IMR-90 (cell line): ENCODE results near the gene KDM8. TPM values are rescaled to one million over a fixed set of nuclear protein-coding genes. Genes with fewer than 3 reads are reported as not detected.

Experiments
- ATAC-seq: fragments of 200-7000 bp; cut with Tn5 transposase; 2 replicates; pipeline ENCODE4 v1.9.1; 2020; ENCODE audit warnings: low read depth, mild to moderate bottlenecking, moderate library complexity
- BruUV-seq: library from RNA; stranded (reverse); fragments of 400-500 nt; replicated peaks from 2 replicates; lab custom pipeline; 2021; lab: Mats Ljungman, UMichigan
- CTCF ChIA-PET: fragments of 300-600 bp; formaldehyde crosslinking; extraction: SDS; loops from one replicate; lab custom pipeline; 2021; ENCODE audit warnings: antibody characterized with exemption; lab: Yijun Ruan, JAX
- POLR2A ChIA-PET: fragments of 300-600 bp; sonication (Branson Sonifier 250); formaldehyde crosslinking; loops from one replicate; lab custom pipeline; 2022; ENCODE audit warnings: antibody characterized with exemption; ENCODE audit not compliant: unreplicated experiment; lab: Charles Lee
- DNase-seq: peaks from one replicate; pipeline ENCODE4 v3.0.0; 2013
- H2AFZ ChIP-seq: replicated peaks from 2 replicates; pipeline ENCODE3; 2013; ENCODE audit warnings: low read length, mild to moderate bottlenecking; ENCODE audit not compliant: poor library complexity
- H2AK5ac ChIP-seq: 2 replicates; pipeline ENCODE4 v1.6.1; 2013; ENCODE audit warnings: low read depth, low read length, inconsistent platforms
- H2AK9ac ChIP-seq: replicated peaks from 2 replicates; pipeline ENCODE3; 2013; ENCODE audit warnings: mild to moderate bottlenecking, low read depth, low read length, moderate library complexity; ENCODE audit not compliant: poor library complexity
- H2BK120ac ChIP-seq: 2 replicates; pipeline ENCODE4 v1.6.1; 2013; ENCODE audit warnings: low read depth, low read length, inconsistent platforms
- H2BK15ac ChIP-seq: 3 replicates; pipeline ENCODE4 v1.6.1; 2013; ENCODE audit warnings: low read depth, low read length, inconsistent platforms
- H2BK20ac ChIP-seq: 2 replicates; pipeline ENCODE4 v1.6.1; 2013; ENCODE audit warnings: low read depth, mild to moderate bottlenecking, inconsistent platforms, low read length, moderate library complexity
- H2BK5ac ChIP-seq: 2 replicates; pipeline ENCODE4 v1.6.1; 2013; ENCODE audit warnings: mild to moderate bottlenecking, low read depth, low read length, inconsistent platforms; ENCODE audit not compliant: poor library complexity, severe bottlenecking
- H3K14ac ChIP-seq: replicated peaks from 2 replicates; pipeline ENCODE4 v1.6.1; 2013; ENCODE audit warnings: low read depth, low read length, inconsistent platforms
- H3K18ac ChIP-seq: 2 replicates; pipeline ENCODE4 v1.6.1; 2013; ENCODE audit warnings: low read depth, low read length, control low read depth
- H3K23ac ChIP-seq: 2 replicates; pipeline ENCODE4 v1.6.1; 2013; ENCODE audit warnings: low read depth, low read length, inconsistent platforms
- H3K27ac ChIP-seq: 2 replicates; pipeline ENCODE4 v1.5.1; 2013; ENCODE audit warnings: mild to moderate bottlenecking, control low read depth, low read length; ENCODE audit not compliant: insufficient read depth
- H3K27me3 ChIP-seq: 2 replicates; pipeline ENCODE4 v1.6.1; 2013; ENCODE audit warnings: low read length; ENCODE audit not compliant: control insufficient read depth, insufficient read depth
- H3K36me3 ChIP-seq: 2 replicates; pipeline ENCODE4 v1.6.1; 2013; ENCODE audit warnings: low read length, mixed read lengths; ENCODE audit not compliant: control insufficient read depth, insufficient read depth
- H3K4ac ChIP-seq: 2 replicates; pipeline ENCODE4 v1.6.1; 2013; ENCODE audit warnings: low read depth, low read length, inconsistent platforms
- H3K4me1 ChIP-seq: 2 replicates; pipeline ENCODE4 v1.6.1; 2013; ENCODE audit warnings: low read length, mixed read lengths; ENCODE audit not compliant: control insufficient read depth, insufficient read depth
- H3K4me2 ChIP-seq: 2 replicates; pipeline ENCODE4 v1.6.1; 2013; ENCODE audit warnings: low read depth, mild to moderate bottlenecking, control low read depth, low read length, moderate library complexity
- H3K4me3 ChIP-seq: 2 replicates; pipeline ENCODE4 v1.5.1; 2013; ENCODE audit warnings: low read depth, mild to moderate bottlenecking, control low read depth, low read length, moderate library complexity; ENCODE audit not compliant: insufficient read depth
- H3K56ac ChIP-seq: 2 replicates; pipeline ENCODE4 v1.6.1; 2013; ENCODE audit warnings: low read length, inconsistent platforms; ENCODE audit not compliant: insufficient read depth; ENCODE audit errors: extremely low read depth
- H3K79me1 ChIP-seq, 2 experiments: 2 replicates each; pipeline ENCODE4 v1.6.1; 2013; ENCODE audit warnings: low read length in 2 of 2, inconsistent platforms in 1 of 2, low read depth in 1 of 2
- H3K9ac ChIP-seq: 2 replicates; pipeline ENCODE4 v1.6.1; 2013; ENCODE audit warnings: low read depth, low read length, control low read depth
- H3K9me1 ChIP-seq: 2 replicates; pipeline ENCODE4 v1.6.1; 2013; ENCODE audit warnings: low read length, inconsistent platforms; ENCODE audit not compliant: insufficient read depth
- H3K9me3 ChIP-seq: 2 replicates; pipeline ENCODE4 v1.6.1; 2013; ENCODE audit warnings: low read length; ENCODE audit not compliant: control insufficient read depth, insufficient read depth
- H4K20me1 ChIP-seq: 2 replicates; pipeline ENCODE4 v1.6.1; 2013; ENCODE audit warnings: low read length, inconsistent platforms; ENCODE audit not compliant: insufficient read depth
- H4K5ac ChIP-seq: 2 replicates; pipeline ENCODE4 v1.6.1; 2013; ENCODE audit warnings: mild to moderate bottlenecking, low read depth, low read length, control low read depth
- H4K8ac ChIP-seq, 2 experiments: 2 replicates each; pipeline ENCODE4 v1.6.1; 2013; ENCODE audit warnings: low read depth in 2 of 2, low read length in 2 of 2, control low read depth in 1 of 2, inconsistent platforms in 1 of 2
- H4K91ac ChIP-seq: 2 replicates; pipeline ENCODE4 v1.6.1; 2013; ENCODE audit warnings: low read depth, low read length, inconsistent platforms; ENCODE audit not compliant: insufficient read depth
- BHLHE40 ChIP-seq: fragments of 150-350 bp; IDR thresholded peaks from 2 replicates; pipeline ENCODE4 v1.6.1; 2016; ENCODE audit warnings: mild to moderate bottlenecking, low read depth, low read length
- CEBPB ChIP-seq: IDR thresholded peaks from 2 replicates; pipeline ENCODE4 v1.6.1; 2012; ENCODE audit warnings: low read depth, low read length, improper control_type of control experiment
- CHD1 ChIP-seq: IDR thresholded peaks from 2 replicates; pipeline ENCODE4 v1.6.1; 2012; ENCODE audit warnings: low read depth, low read length, improper control_type of control experiment
- FOS ChIP-seq: fragments of 150-350 bp; IDR thresholded peaks from 2 replicates; pipeline ENCODE4 v1.6.1; 2016; ENCODE audit warnings: low read depth, low read length
- MAFK ChIP-seq: IDR thresholded peaks from 2 replicates; pipeline ENCODE4 v1.6.1; 2012; ENCODE audit warnings: low read depth, low read length, improper control_type of control experiment
- MAZ ChIP-seq: IDR thresholded peaks from 2 replicates; pipeline ENCODE4 v1.6.1; 2012; ENCODE audit warnings: low read depth, mild to moderate bottlenecking, low read length, improper control_type of control experiment, moderate library complexity, borderline replicate concordance
- MXI1 ChIP-seq: IDR thresholded peaks from 2 replicates; pipeline ENCODE4 v1.6.1; 2012; ENCODE audit warnings: low read depth, mild to moderate bottlenecking, low read length, moderate library complexity, borderline replicate concordance
- POLR2A ChIP-seq: IDR thresholded peaks from 2 replicates; pipeline ENCODE4 v1.6.1; 2012; ENCODE audit warnings: mild to moderate bottlenecking, low read depth, low read length
- RAD21 ChIP-seq: IDR thresholded peaks from 2 replicates; pipeline ENCODE4 v1.6.1; 2012; ENCODE audit warnings: low read length, improper control_type of control experiment
- RCOR1 ChIP-seq: IDR thresholded peaks from 2 replicates; pipeline ENCODE4 v1.6.1; 2012; ENCODE audit warnings: mild to moderate bottlenecking, low read length, improper control_type of control experiment; ENCODE audit not compliant: insufficient replicate concordance
- RFX5 ChIP-seq: IDR thresholded peaks from 2 replicates; pipeline ENCODE4 v1.8.0; 2012; ENCODE audit warnings: low read depth, mild to moderate bottlenecking, low read length, moderate library complexity
- SMC3 ChIP-seq: fragments of 150-350 bp; IDR thresholded peaks from 2 replicates; pipeline ENCODE4 v1.6.1; 2016; ENCODE audit warnings: low read depth, mild to moderate bottlenecking, antibody characterized with exemption, low read length, moderate library complexity
- WGBS, 2 experiments: methylation state at CpG; one replicate each; pipeline versions ENCODE4 v1.1.5 to v1.1.7; 2013; ENCODE audit warnings: missing lambda C conversion rate in 2 of 2; ENCODE audit not compliant: insufficient read length in 1 of 2; ENCODE audit errors: extremely low coverage in 2 of 2; 5-methylcytosine and 5-hydroxymethylcytosine counted together
- dilution Hi-C: fragments of 300-500 bp; cut with HindIII; formaldehyde crosslinking; loops from one replicate; pipeline ENCODE4 v1.14.3; 2018; ENCODE audit warnings: low sequenced_read_pairs; ENCODE audit not compliant: unreplicated experiment
- in situ Hi-C: fragments of 300-500 bp; cut with MboI; formaldehyde crosslinking; loops from 3 replicates; pipeline ENCODE4 v1.14.3; 2019; ENCODE audit warnings: low sequenced_read_pairs, inconsistent platforms, mixed read lengths
- intact Hi-C: fragments of 100-400 bp; cut with micrococcal nuclease; formaldehyde crosslinking; loops from 2 replicates; pipeline ENCODE4 v1.10.0; 2022
- polyA plus RNA-seq, 3 experiments: library from polyadenylated mRNA; depleted of rRNA; stranded (reverse); fragments of >200 nt; gene quantifications; 2 replicates each; pipeline ENCODE4 v1.2.3, GENCODE V29; 2012; ENCODE audit warnings: low replicate concordance in 1 of 3
- total RNA-seq: library from RNA; depleted of rRNA; stranded (reverse); fragments of >200 nt; gene quantifications from 2 replicates; pipeline ENCODE4 v1.2.3, GENCODE V29; 2012
- TF ChIP-seq, protein P1 (sequence below): conservative IDR thresholded peaks from 2 replicates; pipeline ENCODE4 v1.5.1; 2012; ENCODE audit warnings: mild to moderate bottlenecking, low read depth, low read length, improper control_type of control experiment
- TF ChIP-seq, protein P2 (sequence below): fragments of 150-350 bp; IDR thresholded peaks from 2 replicates; pipeline ENCODE4 v1.6.1; 2016; ENCODE audit warnings: low read depth, mild to moderate bottlenecking, low read length, moderate library complexity, borderline replicate concordance
- TF ChIP-seq, protein P3 (sequence below): fragments of 150-350 bp; IDR thresholded peaks from 2 replicates; pipeline ENCODE4 v1.6.1; 2017; ENCODE audit warnings: mild to moderate bottlenecking, antibody characterized with exemption, low read length, low read depth

Gene KDM8
- total and polyA plus RNA-seq, 2 of the 4 experiments (the other 2 are of a cell fraction), result 3.2 to 3.8 TPM

DNA sequence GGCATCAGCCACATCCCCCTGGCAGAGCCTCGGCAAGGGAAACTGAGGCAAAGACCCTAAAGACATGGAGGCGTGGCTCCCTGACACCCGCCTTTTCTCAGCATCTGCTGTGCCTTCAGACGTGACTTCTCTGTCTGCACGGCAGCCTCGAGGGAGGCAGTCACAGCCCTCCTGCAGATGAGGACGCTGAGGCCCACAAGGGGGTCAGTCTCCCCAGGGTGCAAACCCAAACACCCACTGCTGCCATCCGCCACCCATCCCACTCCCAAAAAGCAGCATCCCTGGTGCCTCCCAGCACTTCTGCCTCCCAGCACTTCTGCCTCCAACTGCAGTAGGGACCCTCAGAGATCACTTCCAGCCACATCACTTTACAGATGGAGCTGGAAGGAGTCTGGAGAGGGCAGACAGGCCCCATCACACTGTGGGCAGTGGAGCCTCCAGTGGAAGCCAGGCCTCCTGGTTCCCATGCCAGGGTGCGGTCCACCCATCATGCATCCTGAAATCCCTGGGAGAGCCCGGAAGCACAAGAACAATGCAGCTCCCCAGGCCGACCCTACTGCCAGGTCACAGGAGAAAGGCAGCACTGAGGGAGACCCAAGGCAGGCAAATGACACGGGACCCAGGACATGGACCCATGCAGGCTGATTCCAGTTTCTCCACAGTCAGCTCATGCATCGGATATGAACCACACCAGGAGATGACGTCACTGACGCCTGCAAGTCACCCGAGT, 23.8 kb downstream of the KDM8 start:
- H2BK120ac ChIP-seq, result no peak overlapping the region
- no peak overlapping the region for H2BK15ac ChIP-seq
- CTCF ChIA-PET, result no interaction called here
- ATAC-seq (no peak), DNase-seq (no peak)
- POLR2A ChIA-PET, result interaction anchor here (0.6 kb wide), 1 partner anchor 22 kb away, joined by 3 read pairs; no protein-coding TSS in a partner anchor
- H4K91ac ChIP-seq, result no peak overlapping the region; the same call in 1 of the 2 replicates
- no peak overlapping the region for H3K4me3 ChIP-seq
- peaks cover 20% of the 10 kb centered on the region for H3K9me1 ChIP-seq
- H2AFZ ChIP-seq, result no peak overlapping the region
- no peak overlapping the region for H3K27ac ChIP-seq
- no peak overlapping the region for H2AK9ac ChIP-seq
- peaks cover 45% of the 10 kb centered on the region for H3K36me3 ChIP-seq
- H3K9me3 ChIP-seq, result no peaks in the 10 kb centered on the region
- in situ Hi-C loops, result no loop called here
- H3K27me3 ChIP-seq, result no peaks in the 10 kb centered on the region
- no TSS peak for BruUV-seq
- no peak overlapping the region for H2BK5ac ChIP-seq
- intact Hi-C loops, result no loop called here
- no peak overlapping the region for H3K23ac ChIP-seq
- H4K5ac ChIP-seq, result no peak overlapping the region
- H4K8ac ChIP-seq, result no peak overlapping the region
- H3K56ac ChIP-seq, result no peak overlapping the region
- 92% methylated on average over 10 of the region's 16 CpGs; no CpG with 5 or more reads in 1 of the 2 experiments for WGBS, 2 experiments
- H2AK5ac ChIP-seq, result no peak overlapping the region
- no peaks in the 10 kb centered on the region; the same call in 1 of the 2 replicates for H4K20me1 ChIP-seq
- H3K4me2 ChIP-seq, result no peak overlapping the region
- dilution Hi-C loops, result no loop called here
- H3K4me1 ChIP-seq, result peaks cover 17% of the 10 kb centered on the region
- no peak overlapping the region for H3K18ac ChIP-seq
- peaks cover 0 to 18% of the 10 kb centered on the region in 2 experiments; a peak in 2 of 4 replicates for H3K79me1 ChIP-seq
- no peak overlapping the region for H3K14ac ChIP-seq
- no peak overlapping the region for H2BK20ac ChIP-seq
- H3K9ac ChIP-seq, result no peak overlapping the region
- H3K4ac ChIP-seq, result no peak overlapping the region; the same call in 1 of the 2 replicates
- TF ChIP-seq BHLHE40 (no peak), SMC3 (no peak), POLR2A (no peak), MXI1 (no peak), CHD1 (no peak), RFX5 (no peak), RAD21 (no peak), MAFK (no peak), FOS (no peak), RCOR1 (no peak), CEBPB (no peak), MAZ (no peak)
- TF ChIP-seq, protein P1, sequence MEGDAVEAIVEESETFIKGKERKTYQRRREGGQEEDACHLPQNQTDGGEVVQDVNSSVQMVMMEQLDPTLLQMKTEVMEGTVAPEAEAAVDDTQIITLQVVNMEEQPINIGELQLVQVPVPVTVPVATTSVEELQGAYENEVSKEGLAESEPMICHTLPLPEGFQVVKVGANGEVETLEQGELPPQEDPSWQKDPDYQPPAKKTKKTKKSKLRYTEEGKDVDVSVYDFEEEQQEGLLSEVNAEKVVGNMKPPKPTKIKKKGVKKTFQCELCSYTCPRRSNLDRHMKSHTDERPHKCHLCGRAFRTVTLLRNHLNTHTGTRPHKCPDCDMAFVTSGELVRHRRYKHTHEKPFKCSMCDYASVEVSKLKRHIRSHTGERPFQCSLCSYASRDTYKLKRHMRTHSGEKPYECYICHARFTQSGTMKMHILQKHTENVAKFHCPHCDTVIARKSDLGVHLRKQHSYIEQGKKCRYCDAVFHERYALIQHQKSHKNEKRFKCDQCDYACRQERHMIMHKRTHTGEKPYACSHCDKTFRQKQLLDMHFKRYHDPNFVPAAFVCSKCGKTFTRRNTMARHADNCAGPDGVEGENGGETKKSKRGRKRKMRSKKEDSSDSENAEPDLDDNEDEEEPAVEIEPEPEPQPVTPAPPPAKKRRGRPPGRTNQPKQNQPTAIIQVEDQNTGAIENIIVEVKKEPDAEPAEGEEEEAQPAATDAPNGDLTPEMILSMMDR, result no peak
- TF ChIP-seq, protein P2, sequence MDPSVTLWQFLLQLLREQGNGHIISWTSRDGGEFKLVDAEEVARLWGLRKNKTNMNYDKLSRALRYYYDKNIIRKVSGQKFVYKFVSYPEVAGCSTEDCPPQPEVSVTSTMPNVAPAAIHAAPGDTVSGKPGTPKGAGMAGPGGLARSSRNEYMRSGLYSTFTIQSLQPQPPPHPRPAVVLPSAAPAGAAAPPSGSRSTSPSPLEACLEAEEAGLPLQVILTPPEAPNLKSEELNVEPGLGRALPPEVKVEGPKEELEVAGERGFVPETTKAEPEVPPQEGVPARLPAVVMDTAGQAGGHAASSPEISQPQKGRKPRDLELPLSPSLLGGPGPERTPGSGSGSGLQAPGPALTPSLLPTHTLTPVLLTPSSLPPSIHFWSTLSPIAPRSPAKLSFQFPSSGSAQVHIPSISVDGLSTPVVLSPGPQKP, result no peak
- TF ChIP-seq, protein P3, sequence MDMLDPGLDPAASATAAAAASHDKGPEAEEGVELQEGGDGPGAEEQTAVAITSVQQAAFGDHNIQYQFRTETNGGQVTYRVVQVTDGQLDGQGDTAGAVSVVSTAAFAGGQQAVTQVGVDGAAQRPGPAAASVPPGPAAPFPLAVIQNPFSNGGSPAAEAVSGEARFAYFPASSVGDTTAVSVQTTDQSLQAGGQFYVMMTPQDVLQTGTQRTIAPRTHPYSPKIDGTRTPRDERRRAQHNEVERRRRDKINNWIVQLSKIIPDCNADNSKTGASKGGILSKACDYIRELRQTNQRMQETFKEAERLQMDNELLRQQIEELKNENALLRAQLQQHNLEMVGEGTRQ, result no peak
